ENCODE measurements around the gene RFX8.

DNA sequence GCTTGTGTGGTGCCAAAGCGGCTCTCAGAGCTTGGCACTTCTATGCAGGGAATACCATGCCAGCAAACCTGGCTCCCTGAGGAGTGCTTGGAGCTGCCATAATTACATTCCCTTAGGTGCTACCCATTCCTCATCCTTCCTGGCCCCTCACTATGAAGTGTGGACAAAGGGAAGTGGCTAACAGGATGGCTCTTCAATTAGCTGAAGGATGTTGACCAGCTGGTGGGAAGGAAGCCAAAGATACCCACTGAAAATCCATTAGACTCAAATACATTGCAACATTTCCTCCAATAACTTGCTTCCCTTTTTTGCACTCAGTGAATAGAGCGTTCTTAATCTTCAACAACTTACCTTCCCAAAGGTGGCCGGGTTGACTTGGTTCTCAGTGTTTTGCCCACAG lies 8.5 kb downstream of the RFX8 start:
- TF ChIP-seq, protein P1, sequence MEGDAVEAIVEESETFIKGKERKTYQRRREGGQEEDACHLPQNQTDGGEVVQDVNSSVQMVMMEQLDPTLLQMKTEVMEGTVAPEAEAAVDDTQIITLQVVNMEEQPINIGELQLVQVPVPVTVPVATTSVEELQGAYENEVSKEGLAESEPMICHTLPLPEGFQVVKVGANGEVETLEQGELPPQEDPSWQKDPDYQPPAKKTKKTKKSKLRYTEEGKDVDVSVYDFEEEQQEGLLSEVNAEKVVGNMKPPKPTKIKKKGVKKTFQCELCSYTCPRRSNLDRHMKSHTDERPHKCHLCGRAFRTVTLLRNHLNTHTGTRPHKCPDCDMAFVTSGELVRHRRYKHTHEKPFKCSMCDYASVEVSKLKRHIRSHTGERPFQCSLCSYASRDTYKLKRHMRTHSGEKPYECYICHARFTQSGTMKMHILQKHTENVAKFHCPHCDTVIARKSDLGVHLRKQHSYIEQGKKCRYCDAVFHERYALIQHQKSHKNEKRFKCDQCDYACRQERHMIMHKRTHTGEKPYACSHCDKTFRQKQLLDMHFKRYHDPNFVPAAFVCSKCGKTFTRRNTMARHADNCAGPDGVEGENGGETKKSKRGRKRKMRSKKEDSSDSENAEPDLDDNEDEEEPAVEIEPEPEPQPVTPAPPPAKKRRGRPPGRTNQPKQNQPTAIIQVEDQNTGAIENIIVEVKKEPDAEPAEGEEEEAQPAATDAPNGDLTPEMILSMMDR (IDR thresholded peaks at IDR 0.05): no peak
- TF ChIP-seq POLR2AphosphoS5 (IDR thresholded peaks at IDR 0.05): no peak

Data from transverse colon (tissue), 4 donors.